Spinal cord (tissue), 4 donors: ENCODE measurements around the gene BOD1L2. TPM values are rescaled to one million over a fixed set of nuclear protein-coding genes. Genes with fewer than 3 reads are reported as not detected.

Experiments used
- polyA plus RNA-seq, 2 donors: library from polyadenylated mRNA; unstranded; fragments of 120-200 nt; gene quantifications; one replicate each; pipeline ENCODE4 v1.2.1, GENCODE V29; 2013; ENCODE audit not compliant: insufficient read length in 2 of 2
- total RNA-seq, 2 donors: library from RNA; depleted of rRNA in 1 of 2; stranded (reverse); fragments of 120-200 nt in 1 of 2; fragments of >200 nt in 1 of 2; gene quantifications; one replicate each; pipeline versions ENCODE4 v1.2.3 to v1.2.4, GENCODE V29; 2013 to 2014

The BOD1L2 gene
- total and polyA plus RNA-seq, 4 donors = not detected

Other genes with a start within 250 kb of the BOD1L2 start
- gene ST8SIA3, start 205.5 kb downstream of the BOD1L2 start, total RNA-seq = 10 to 100 TPM in 1 of 2 donors, 1 to 10 TPM in 1; 8.9 to 38.1 TPM
- gene ST8SIA3, start 205.5 kb downstream of the BOD1L2 start, polyA plus RNA-seq = 10 to 100 TPM; 40.2 to 49.4 TPM